Measurements from ENCODE around the gene TRPV2. TPM values are rescaled to one million over a fixed set of nuclear protein-coding genes. Genes with fewer than 3 reads are reported as not detected.
A peak's percentile ranks its signal among the peaks of the same experiment; 100 is the strongest.

TRPV2 gene
- total RNA-seq, 1 experiment from 2014 or later: 1.0 TPM

DNA sequence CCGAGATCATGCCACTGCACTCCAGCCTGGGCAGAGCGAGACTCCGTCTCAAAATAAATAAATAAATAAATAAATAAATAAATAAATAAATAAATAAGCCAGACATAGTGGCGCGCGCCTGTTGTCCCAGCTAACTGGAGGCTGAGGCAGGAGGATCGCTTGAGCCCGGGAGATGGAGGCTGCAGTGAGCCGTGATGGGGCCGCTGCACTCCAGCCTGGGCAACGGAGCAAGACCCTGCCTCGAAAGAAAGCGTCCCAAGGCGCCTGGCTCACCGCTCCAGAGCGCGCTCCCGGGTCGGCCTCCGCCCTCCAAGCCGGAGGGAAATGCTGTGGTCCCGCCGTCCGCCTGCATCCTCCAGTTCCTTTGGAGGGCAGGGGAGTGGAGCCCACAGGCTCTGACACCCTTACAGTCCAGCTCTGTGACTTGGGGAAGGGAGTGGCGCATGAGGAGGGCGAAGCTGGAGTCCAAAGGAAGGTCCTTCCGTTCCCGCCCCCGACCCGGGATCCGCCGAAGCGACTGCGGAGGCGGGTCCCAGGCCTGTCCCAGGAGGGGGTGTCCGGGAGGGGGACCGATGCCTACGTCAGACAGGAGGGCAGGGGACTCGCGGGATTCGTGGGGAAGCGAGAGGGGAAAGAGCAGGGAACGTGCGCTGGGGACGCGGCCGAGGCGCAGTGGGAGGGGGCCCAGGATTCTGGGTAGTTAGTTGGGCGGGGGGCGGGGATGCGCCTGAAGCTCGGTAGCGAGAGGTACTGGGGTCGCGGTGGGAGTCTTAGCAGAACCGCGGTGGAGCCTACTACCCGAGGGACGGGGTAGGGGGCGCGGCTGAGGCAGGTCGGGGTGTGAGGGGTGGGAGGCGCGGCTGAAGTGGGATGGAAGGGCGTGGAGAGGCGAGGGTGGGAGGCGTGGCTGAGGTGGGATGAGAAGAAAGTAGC, 8.4 kb upstream of the TRPV2 start:
- H2BK120ac ChIP-seq (ENCODE audit: low read depth, low read length, poor library complexity, severe bottlenecking): no peak overlapping the region

More for the DNA sequence above, 8.4 kb upstream of the TRPV2 start:
- no peak overlapping the region for H4K5ac ChIP-seq (ENCODE audit: insufficient read length, low read depth, low read length)
- no peak overlapping the region for H2BK15ac ChIP-seq (ENCODE audit: low read depth, low read length)
- H3K4ac ChIP-seq (ENCODE audit: low read depth, low read length): no peak overlapping the region
- no peak overlapping the region for H4K8ac ChIP-seq (replicated peaks; ENCODE audit: insufficient read length, low read depth, low read length)
- no peak overlapping the region for H2AFZ ChIP-seq (ENCODE audit: low read length)
- H2AK5ac ChIP-seq (ENCODE audit: insufficient read length, low read length): no peak overlapping the region
- H3K79me2 ChIP-seq (ENCODE audit: insufficient read depth, low read length): no peaks in the 10 kb centered on the region
- WGBS (ENCODE audit: extremely low coverage, insufficient read length, low lambda C conversion rate): no CpG with 5 or more reads among the region's 67 CpGs
- peak overlapping the region; percentile 39 for H3K4me2 ChIP-seq (ENCODE audit: insufficient read depth, insufficient read length, low read length)
- no peaks in the 10 kb centered on the region for H3K27me3 ChIP-seq (ENCODE audit: insufficient read depth, low read length)
- peak; percentile 96 for DNase-seq
- no peak overlapping the region for H3K27ac ChIP-seq (ENCODE audit: insufficient read length, low read depth, low read length)
- no peaks in the 10 kb centered on the region for H3K79me1 ChIP-seq (ENCODE audit: insufficient read depth, low read depth, low read length, poor library complexity, severe bottlenecking)
- H4K91ac ChIP-seq (ENCODE audit: insufficient read length, low read depth, low read length): no peak overlapping the region
- Mint-ChIP-seq H3K27me3 (ENCODE audit: low read depth) (no peaks in the 10 kb centered on the region; the same call in 1 of the 2 replicates), H3K4me3 (peak overlapping the region; percentile 70 to 81), H3K36me3 (ENCODE audit: insufficient read depth in 1 of 3, low read depth in 3 of 3) (no peaks in the 10 kb centered on the region), H3K27ac (peak overlapping the region in 1 of 3 experiments; percentile 84; a peak in 1 of 7 replicates), H3K9me3 (no peaks in the 10 kb centered on the region), H3K4me1 (peaks cover 3 to 13% of the 10 kb centered on the region in 2 experiments; a peak in 2 of 4 replicates)
- H3K23me2 ChIP-seq (ENCODE audit: insufficient read length, low read depth, low read length, poor library complexity, severe bottlenecking): peaks cover 2% of the 10 kb centered on the region
- H3K9me3 ChIP-seq (ENCODE audit: control insufficient read depth, low read depth, low read length): no peaks in the 10 kb centered on the region
- H3K56ac ChIP-seq (ENCODE audit: insufficient read length, low read depth, low read length): no peak overlapping the region
- H4K20me1 ChIP-seq (ENCODE audit: control insufficient read depth, insufficient read depth, insufficient read length): no peaks in the 10 kb centered on the region
- TF ChIP-seq, protein P1, sequence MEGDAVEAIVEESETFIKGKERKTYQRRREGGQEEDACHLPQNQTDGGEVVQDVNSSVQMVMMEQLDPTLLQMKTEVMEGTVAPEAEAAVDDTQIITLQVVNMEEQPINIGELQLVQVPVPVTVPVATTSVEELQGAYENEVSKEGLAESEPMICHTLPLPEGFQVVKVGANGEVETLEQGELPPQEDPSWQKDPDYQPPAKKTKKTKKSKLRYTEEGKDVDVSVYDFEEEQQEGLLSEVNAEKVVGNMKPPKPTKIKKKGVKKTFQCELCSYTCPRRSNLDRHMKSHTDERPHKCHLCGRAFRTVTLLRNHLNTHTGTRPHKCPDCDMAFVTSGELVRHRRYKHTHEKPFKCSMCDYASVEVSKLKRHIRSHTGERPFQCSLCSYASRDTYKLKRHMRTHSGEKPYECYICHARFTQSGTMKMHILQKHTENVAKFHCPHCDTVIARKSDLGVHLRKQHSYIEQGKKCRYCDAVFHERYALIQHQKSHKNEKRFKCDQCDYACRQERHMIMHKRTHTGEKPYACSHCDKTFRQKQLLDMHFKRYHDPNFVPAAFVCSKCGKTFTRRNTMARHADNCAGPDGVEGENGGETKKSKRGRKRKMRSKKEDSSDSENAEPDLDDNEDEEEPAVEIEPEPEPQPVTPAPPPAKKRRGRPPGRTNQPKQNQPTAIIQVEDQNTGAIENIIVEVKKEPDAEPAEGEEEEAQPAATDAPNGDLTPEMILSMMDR (conservative IDR thresholded peaks at IDR 0.05): peak; percentile 35; the same call in 1 of the 3 replicates
- no peaks in the 10 kb centered on the region for H3K4me1 ChIP-seq (ENCODE audit: insufficient read depth, low read length)
- H2BK5ac ChIP-seq (ENCODE audit: insufficient read length, low read length): no peak overlapping the region
- no peak overlapping the region for H3K23ac ChIP-seq (ENCODE audit: insufficient read length, low read depth, low read length)
- H3K14ac ChIP-seq (ENCODE audit: insufficient read depth, low read length): peak overlapping the region; percentile 33
- H3T11ph ChIP-seq (ENCODE audit: low read length): no peak overlapping the region
- peak overlapping the region; percentile 32 for H3K9ac ChIP-seq (ENCODE audit: extremely low read depth, insufficient read length, low read length)
- H3K18ac ChIP-seq (ENCODE audit: insufficient read length, low read depth, low read length): peak overlapping the region; percentile 16
- no peak overlapping the region for H2BK20ac ChIP-seq (ENCODE audit: low read depth, low read length, poor library complexity, severe bottlenecking)
- H2BK12ac ChIP-seq (ENCODE audit: insufficient read length, low read depth, low read length): no peak overlapping the region
